OCI-LY7 (cell line): ENCODE data around the gene RRM2.

ENCODE experiments used
- CTCF ChIP-seq: fragments of 200-600 bp; sonication (generic); conservative IDR thresholded peaks from 2 replicates; pipeline ENCODE4 v1.5.1; 2014; ENCODE audit warnings: mild to moderate bottlenecking, antibody characterized with exemption, low read length, moderate library complexity, mixed read lengths
- EZH2phosphoT487 ChIP-seq: fragments of 200-600 bp; sonication (generic); IDR thresholded peaks from 2 replicates; pipeline ENCODE4 v1.6.1; 2018; ENCODE audit warnings: low read depth, borderline replicate concordance, mild to moderate bottlenecking, mixed run types, antibody characterized with exemption, low read length, moderate library complexity, mixed read lengths

- TF ChIP-seq CTCF: no peak
- TF ChIP-seq EZH2phosphoT487: no peak
These were observed 28.9 kb downstream of the RRM2 start for GRCh38 chr2:10151462-10151861.
